HG03469 (cell line): Measurements from ENCODE around the gene CD300LF.

Experiments used
- ATAC-seq: cut with Tn5 transposase; IDR thresholded peaks from one replicate; pipeline ENCODE4 v1.9.1; 2021; ENCODE audit warnings: mild to moderate bottlenecking, moderate library complexity, moderate number of reproducible peaks; ENCODE audit not compliant: unreplicated experiment

CD300LF gene

GRCh38 chr17:74746376-74746775 lies 33.7 kb upstream of the CD300LF start:
- ATAC-seq: no peak

- ATAC-seq: no peak
Measured at GRCh38 chr17:74745548-74746177, 32.9 kb upstream of the CD300LF start.

- ATAC-seq: no peak
Measured at GRCh38 chr17:74744714-74745547, 32.2 kb upstream of the CD300LF start.

GRCh38 chr17:74744349-74744713 lies 31.6 kb upstream of the CD300LF start:
- ATAC-seq: no peak

- ATAC-seq: no peak
Measured at GRCh38 chr17:74743755-74744154, 31.0 kb upstream of the CD300LF start.

GRCh38 chr17:74742978-74743545 lies 30.3 kb upstream of the CD300LF start:
- no peak for ATAC-seq

- no peak for ATAC-seq
Measured at GRCh38 chr17:74742153-74742515, 29.4 kb upstream of the CD300LF start.

GRCh38 chr17:74740641-74741387 lies 28.1 kb upstream of the CD300LF start:
- ATAC-seq: no peak

- ATAC-seq: no peak
Measured at GRCh38 chr17:74740173-74740572, 27.4 kb upstream of the CD300LF start.

GRCh38 chr17:74739227-74739831 lies 26.6 kb upstream of the CD300LF start:
- ATAC-seq: no peak

- peak; percentile 37 for ATAC-seq
Measured at GRCh38 chr17:74738051-74738996, 25.6 kb upstream of the CD300LF start.

GRCh38 chr17:74737299-74738050 lies 24.8 kb upstream of the CD300LF start:
- no peak for ATAC-seq

- ATAC-seq: no peak
Measured at GRCh38 chr17:74736513-74737298, 24.0 kb upstream of the CD300LF start, which contains the start of gene RAB37. RAB37 (plus strand) TSS chr17:74737256; CDS start chr17:74737273, 17 bp downstream.

GRCh38 chr17:74734256-74734655 lies 21.5 kb upstream of the CD300LF start:
- ATAC-seq: no peak

GRCh38 chr17:74733365-74734122 lies 20.8 kb upstream of the CD300LF start:
- ATAC-seq: no peak

- ATAC-seq: no peak
Measured at GRCh38 chr17:74732042-74732867, 19.5 kb upstream of the CD300LF start.

- ATAC-seq: no peak
Measured at GRCh38 chr17:74731347-74731605, 18.6 kb upstream of the CD300LF start.
